CD4-positive, alpha-beta T cell (primary cell): ENCODE data around the gene KMT2B. TPM values are rescaled to one million over a fixed set of nuclear protein-coding genes. Genes with fewer than 3 reads are reported as not detected.

Experiments used
- ATAC-seq: fragments of 200-7000 bp; cut with Tn5 transposase; one replicate; pipeline ENCODE4 v1.10.0; 2022; ENCODE audit warnings: mild to moderate bottlenecking; ENCODE audit not compliant: poor library complexity
- CTCF ChIA-PET: fragments of 350-600 bp; sonication (Branson Sonifier 250); formaldehyde crosslinking; loops from one replicate; lab custom pipeline; 2021; ENCODE audit warnings: antibody characterized with exemption, inconsistent platforms; lab: Charles Lee
- POLR2A ChIA-PET: fragments of 350-600 bp; sonication (Branson Sonifier 250); formaldehyde crosslinking; loops from one replicate; lab custom pipeline; 2021; ENCODE audit warnings: antibody characterized with exemption, inconsistent platforms; lab: Charles Lee
- DNase-seq, 14 experiments: peaks; one replicate each; pipeline ENCODE4 v3.0.0-alpha.2; 2013 to 2020; ENCODE audit warnings: mixed read lengths in 2 of 14
- H3K27ac ChIP-seq, 2 donors: one replicate each; pipeline versions ENCODE4 v1.5.1 to v1.7.0; 2013; ENCODE audit warnings: low read length in 2 of 2, low read depth in 1 of 2, mild to moderate bottlenecking in 1 of 2
- H3K27me3 ChIP-seq, 2 experiments: 1 replicate in 1 of 2; 2 replicates in 1 of 2; pipeline versions ENCODE4 v1.6.1 to v1.7.0; 2013; ENCODE audit warnings: low read length in 2 of 2, control low read depth in 1 of 2, mild to moderate bottlenecking in 1 of 2, moderate library complexity in 1 of 2; ENCODE audit not compliant: insufficient read depth in 2 of 2, control insufficient read depth in 1 of 2
- H3K36me3 ChIP-seq: one replicate; pipeline ENCODE4 v1.6.1; 2013; ENCODE audit warnings: low read length, control low read depth; ENCODE audit not compliant: insufficient read depth
- H3K4me1 ChIP-seq: one replicate; pipeline ENCODE4 v1.6.1; 2013; ENCODE audit warnings: low read length, control low read depth; ENCODE audit not compliant: insufficient read depth
- H3K4me3 ChIP-seq: one replicate; pipeline ENCODE4 v1.5.1; 2013; ENCODE audit warnings: mild to moderate bottlenecking, low read length, moderate library complexity
- H3K9me3 ChIP-seq, 2 experiments: 1 replicate in 1 of 2; 2 replicates in 1 of 2; pipeline versions ENCODE4 v1.6.1 to v1.7.0; 2013; ENCODE audit warnings: low read length in 2 of 2, mild to moderate bottlenecking in 2 of 2, control low read depth in 1 of 2, moderate library complexity in 1 of 2; ENCODE audit not compliant: control insufficient read depth in 1 of 2, insufficient read depth in 1 of 2
- H3K27ac Mint-ChIP-seq: one replicate; pipeline ENCODE4 v1.8.0; 2020; ENCODE audit warnings: mixed read lengths
- H3K27me3 Mint-ChIP-seq: one replicate; pipeline ENCODE4 v1.8.0; 2021; ENCODE audit warnings: mixed read lengths
- H3K36me3 Mint-ChIP-seq: one replicate; pipeline ENCODE4 v1.8.0; 2021; ENCODE audit warnings: low read depth, mixed read lengths
- H3K4me1 Mint-ChIP-seq: one replicate; pipeline ENCODE4 v1.8.0; 2021; ENCODE audit warnings: low read depth, mixed read lengths
- H3K4me3 Mint-ChIP-seq: one replicate; pipeline ENCODE4 v1.8.0; 2020; ENCODE audit warnings: mild to moderate bottlenecking, mixed read lengths
- H3K9me3 Mint-ChIP-seq: one replicate; pipeline ENCODE4 v1.8.0; 2020; ENCODE audit warnings: mixed read lengths
- CTCF ChIP-seq: fragments of 200-600 bp; IDR thresholded peaks from one replicate; pipeline ENCODE4 v1.8.0; 2022; ENCODE audit warnings: antibody characterized with exemption, mild to moderate bottlenecking
- intact Hi-C, 2 experiments: fragments of 100-400 bp; cut with DNase I in 1 of 2; cut with micrococcal nuclease in 1 of 2; formaldehyde crosslinking; loops; one replicate each; pipeline versions ENCODE4 v1.15.1 to v1.9.0; 2023 to 2025; cut with DNase I, micrococcal nuclease
- total RNA-seq, 174 experiments: library from RNA in 2 of 174; stranded (reverse) in 2 of 174; gene quantifications; one replicate each; pipeline ENCODE4 v1.2.3 and lab custom pipeline; 2021 to 2026

KMT2B gene
- total RNA-seq, 2 experiments from 2014 or later: 59.4 to 59.7 TPM

GRCh38 chr19:35784503-35785338 lies 66.9 kb downstream of the KMT2B start:
- no peak for ATAC-seq
- no peak for TF ChIP-seq CTCF
- no peaks in the 10 kb centered on the region for H3K4me1 Mint-ChIP-seq
- H3K36me3 Mint-ChIP-seq: peaks cover 15% of the 10 kb centered on the region
- H3K36me3 ChIP-seq: peaks cover 9% of the 10 kb centered on the region
- ChIA-PET CTCF (no interaction called here), POLR2A (no interaction called here)
- no peak overlapping the region for H3K4me3 Mint-ChIP-seq
- no peak overlapping the region for H3K27ac Mint-ChIP-seq
- H3K27me3 Mint-ChIP-seq: no peaks in the 10 kb centered on the region
- H3K27me3 ChIP-seq: no peaks in the 10 kb centered on the region
- H3K4me1 ChIP-seq: no peaks in the 10 kb centered on the region
- no peak for DNase-seq
- intact Hi-C loops: no loop called here
- no peaks in the 10 kb centered on the region for H3K9me3 Mint-ChIP-seq
- no peak overlapping the region for H3K4me3 ChIP-seq
- no peak overlapping the region for H3K27ac ChIP-seq
- no peaks in the 10 kb centered on the region for H3K9me3 ChIP-seq

GRCh38 chr19:35785339-35785627 lies 67.5 kb downstream of the KMT2B start:
- no peak for DNase-seq
- Histone ChIP-seq H3K4me3 (no peak overlapping the region), H3K9me3 (no peaks in the 10 kb centered on the region), H3K4me1 (no peaks in the 10 kb centered on the region), H3K27ac (no peak overlapping the region), H3K36me3 (peaks cover 9% of the 10 kb centered on the region), H3K27me3 (no peaks in the 10 kb centered on the region)
- Mint-ChIP-seq H3K27me3 (no peaks in the 10 kb centered on the region), H3K4me3 (no peak overlapping the region), H3K36me3 (peaks cover 13% of the 10 kb centered on the region), H3K9me3 (no peaks in the 10 kb centered on the region), H3K4me1 (no peaks in the 10 kb centered on the region), H3K27ac (no peak overlapping the region)
- no peak for ATAC-seq
- intact Hi-C loops: no loop called here
- ChIA-PET POLR2A (no interaction called here), CTCF (no interaction called here)
- no peak for TF ChIP-seq CTCF

- H3K9me3 Mint-ChIP-seq: no peaks in the 10 kb centered on the region
- no peak overlapping the region for H3K27ac Mint-ChIP-seq
- H3K36me3 Mint-ChIP-seq: peaks cover 8% of the 10 kb centered on the region
- no peak overlapping the region for H3K4me3 ChIP-seq
- no peaks in the 10 kb centered on the region for H3K4me1 ChIP-seq
- H3K27me3 Mint-ChIP-seq: no peaks in the 10 kb centered on the region
- no peak for DNase-seq
- ChIA-PET CTCF (no interaction called here), POLR2A (no interaction called here)
- H3K4me1 Mint-ChIP-seq: no peaks in the 10 kb centered on the region
- intact Hi-C loops: no loop called here
- no peak for ATAC-seq
- H3K36me3 ChIP-seq: peaks cover 7% of the 10 kb centered on the region
- H3K27me3 ChIP-seq: no peaks in the 10 kb centered on the region
- no peak overlapping the region for H3K27ac ChIP-seq
- no peak overlapping the region for H3K4me3 Mint-ChIP-seq
- no peak for TF ChIP-seq CTCF
- H3K9me3 ChIP-seq: no peaks in the 10 kb centered on the region
Observed at GRCh38 chr19:35786299-35787160, 68.7 kb downstream of the KMT2B start.
